Keratinocyte (primary cell): ENCODE results near the gene CELSR1.

Source experiments
- CTCF ChIP-seq, 3 experiments: IDR thresholded peaks in 1 of 3; conservative IDR thresholded peaks in 1 of 3; optimal IDR thresholded peaks in 1 of 3; 2 replicates in 2 of 3; 3 replicates in 1 of 3; pipeline versions ENCODE3 to v1.5.1; 2011; ENCODE audit warnings: low read length in 3 of 3, mild to moderate bottlenecking in 3 of 3, moderate library complexity in 2 of 3, control low read depth in 1 of 3, inconsistent platforms in 1 of 3; ENCODE audit not compliant: insufficient read depth in 2 of 3; ENCODE audit errors: extremely low read depth in 1 of 3
- EZH2 ChIP-seq: IDR thresholded peaks from one replicate; pipeline ENCODE4 v1.6.1; 2012; ENCODE audit warnings: inconsistent platforms, mild to moderate bottlenecking, low read length, moderate library complexity

DNA sequence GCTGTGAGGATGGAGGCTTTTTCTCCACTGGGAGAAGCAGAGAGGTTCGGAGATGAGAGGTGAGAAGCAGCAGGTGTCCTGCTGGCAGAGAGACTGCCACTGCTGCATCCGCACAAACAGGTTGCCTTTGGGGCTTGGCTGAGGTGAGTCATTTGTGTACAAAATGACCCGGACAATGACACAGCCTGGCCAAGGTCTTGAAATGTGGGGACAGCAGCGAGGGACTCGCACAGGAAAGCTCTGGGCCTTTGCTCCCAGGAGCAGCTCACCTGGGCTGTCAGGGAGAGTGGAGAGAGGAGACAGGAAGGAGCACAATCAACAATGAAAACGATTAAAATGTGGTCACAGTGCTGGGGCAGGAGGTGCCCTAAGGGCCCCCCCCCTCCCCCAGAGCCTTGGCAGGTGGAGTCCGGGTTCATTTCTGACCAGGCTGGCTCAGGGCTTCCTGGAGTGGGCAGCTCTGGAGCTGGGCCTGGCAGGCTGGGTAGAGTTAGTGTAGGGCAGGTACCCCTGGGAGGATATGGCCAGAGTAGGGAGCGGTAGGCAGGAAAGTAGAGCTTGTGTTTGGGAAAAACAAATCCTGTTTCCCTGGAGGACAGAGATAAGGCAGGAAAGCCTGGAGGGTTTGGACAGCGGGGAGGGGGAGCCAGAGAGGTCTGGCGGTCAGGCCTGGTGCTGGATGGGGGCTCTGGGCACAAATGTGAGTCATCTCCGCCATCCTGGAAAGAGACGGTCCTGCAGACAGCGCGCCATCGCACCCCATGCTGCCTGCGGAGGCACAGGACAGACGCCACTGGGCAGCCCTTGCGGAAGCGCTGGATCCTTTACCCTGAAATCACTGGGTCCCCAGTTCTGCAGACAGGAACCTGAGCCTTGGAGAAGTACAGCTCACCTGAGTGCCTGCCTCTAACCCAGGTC lies 37.8 kb upstream of the CELSR1 start:
- TF ChIP-seq CTCF (optimal IDR thresholded peaks at IDR 0.05 in 1 of 3, IDR thresholded peaks at IDR 0.05 in 1 of 3, conservative IDR thresholded peaks at IDR 0.05 in 1 of 3; ENCODE audit: extremely low read depth in 1 of 3, insufficient read depth in 2 of 3, low read length in 3 of 3), result no peak
- TF ChIP-seq EZH2, result no peak
